Heart right ventricle (tissue), 16 donors: ENCODE data around the gene ATP6AP1. TPM values are rescaled to one million over a fixed set of nuclear protein-coding genes. Genes with fewer than 3 reads are reported as not detected.

Experiments
- ATAC-seq, 8 donors: fragments of 200-7000 bp; cut with Tn5 transposase; one replicate each; pipeline ENCODE4 v1.9.1; 2020; ENCODE audit warnings: mild to moderate bottlenecking in 8 of 8, moderate library complexity in 8 of 8, moderate number of reproducible peaks in 1 of 8
- DNase-seq, 2 donors: peaks; one replicate each; pipeline ENCODE4 v3.0.0-alpha.2; 2020
- H3K27ac ChIP-seq, 10 donors: fragments of 200-600 bp; sonication (generic) in 2 of 10; one replicate each; pipeline versions ENCODE4 v1.5.0 to v1.8.0; 2020 to 2022; ENCODE audit warnings: mild to moderate bottlenecking in 3 of 10
- H3K27me3 ChIP-seq, 7 donors: fragments of 200-600 bp; one replicate each; pipeline ENCODE4 v1.8.0; 2021 to 2022; ENCODE audit warnings: mild to moderate bottlenecking in 2 of 7
- H3K36me3 ChIP-seq, 9 donors: fragments of 200-600 bp; sonication (generic) in 1 of 9; one replicate each; pipeline versions ENCODE4 v1.5.0 to v1.8.0; 2020 to 2022; ENCODE audit warnings: mild to moderate bottlenecking in 2 of 9
- H3K4me1 ChIP-seq, 9 donors: fragments of 200-600 bp; sonication (generic) in 1 of 9; one replicate each; pipeline versions ENCODE4 v1.5.0 to v1.8.0; 2020 to 2022; ENCODE audit warnings: mild to moderate bottlenecking in 4 of 9
- H3K4me3 ChIP-seq, 10 donors: fragments of 200-600 bp; sonication (generic) in 2 of 10; one replicate each; pipeline versions ENCODE4 v1.5.0 to v1.8.0; 2020 to 2022; ENCODE audit warnings: mild to moderate bottlenecking in 7 of 10, moderate library complexity in 2 of 10
- H3K9me3 ChIP-seq, 11 donors: fragments of 200-600 bp in 10 of 11; sonication (generic) in 2 of 11; one replicate each; pipeline versions ENCODE4 v1.5.0 to v1.8.0; 2013 to 2022; ENCODE audit warnings: mild to moderate bottlenecking in 2 of 11, control low read depth in 1 of 11, moderate library complexity in 1 of 11
- WGBS, 2 donors: extraction: QIAGEN DNeasy Blood & Tissue Kit; methylation state at CpG; one replicate each; pipeline ENCODE4 v1.1.7; 2013; ENCODE audit warnings: inconsistent platforms in 1 of 2; 5-methylcytosine and 5-hydroxymethylcytosine counted together
- intact Hi-C, 10 donors: fragments of 100-400 bp; cut with DNase I; formaldehyde crosslinking; loops; one replicate each; pipeline versions ENCODE4 v1.11.1 to v1.14.2; 2022
- polyA plus RNA-seq, 2 donors: library from polyadenylated mRNA; stranded (reverse); fragments of 200-250 nt; gene quantifications; one replicate each; pipeline ENCODE4 v1.2.3, GENCODE V29; 2013
- total RNA-seq, 10 donors: library from RNA; stranded (reverse); fragmentation: NEBNext Ultra II Directional in 3 of 10; extraction: Animal tissue kit (Norgen Biotek cat#: 25700) in 3 of 10; gene quantifications; one replicate each; pipeline versions ENCODE4 v1.2.1 to v1.2.4, GENCODE V29; 2021 to 2023
- TF ChIP-seq, protein P1 (sequence below), 9 donors: fragments of 200-600 bp; sonication (generic) in 2 of 9; IDR thresholded peaks; one replicate each; pipeline versions ENCODE4 v1.5.0 to v1.8.0; 2021 to 2022; ENCODE audit warnings: antibody characterized with exemption in 9 of 9, mild to moderate bottlenecking in 5 of 9, moderate library complexity in 1 of 9
- donor health status: Arrhythmogenic right ventricular cardiomyopathy.
- donor health status: ischemic (EF 13 %, LVEDD 7.1; RV severe dilation, severe dysfunction).
- donor health status: healthy with polysubstance abuse.
- donor health status: DM: no; HTN: yes; CAD: no.
- donor health status: DM: no; HTN: no; CAD: no.
- donor health status: ischemic (EF 25% LVEDD 6.9; RV normal size, moderate dysfunction).
- donor health status: ischemic (EF 25% LVEDD 5.7; RV mildly dilated, moderate dysfunction).
- donor health status: healthy.
- donor health status: DM: yes; HTN: yes; CAD: no.
- donor health status: Ischemic cardiomyopathy.
- donor health status: ischemic (EF 35%, LVEDD 5.7; RV mildly dilated, moderate dysfunction).
- donor health status: nonischemic (EF 11% LVEDD 7.7; RV severe dilation, severe dysfunction).
- donor health status: DM: yes; HTN: yes; CAD: no.
- donor health status: PGD.
- donor health status: ischemic (EF 29% LVEDD 5.4; RV normal size, mild dysfunction).
- donor health status: nonischemic (EF 23%, LVEDD 6.1; RV moderate dilation, normal function).

Gene ATP6AP1
- total and polyA plus RNA-seq, 12 donors: 26.0 to 113 (median 90.6) TPM

DNA sequence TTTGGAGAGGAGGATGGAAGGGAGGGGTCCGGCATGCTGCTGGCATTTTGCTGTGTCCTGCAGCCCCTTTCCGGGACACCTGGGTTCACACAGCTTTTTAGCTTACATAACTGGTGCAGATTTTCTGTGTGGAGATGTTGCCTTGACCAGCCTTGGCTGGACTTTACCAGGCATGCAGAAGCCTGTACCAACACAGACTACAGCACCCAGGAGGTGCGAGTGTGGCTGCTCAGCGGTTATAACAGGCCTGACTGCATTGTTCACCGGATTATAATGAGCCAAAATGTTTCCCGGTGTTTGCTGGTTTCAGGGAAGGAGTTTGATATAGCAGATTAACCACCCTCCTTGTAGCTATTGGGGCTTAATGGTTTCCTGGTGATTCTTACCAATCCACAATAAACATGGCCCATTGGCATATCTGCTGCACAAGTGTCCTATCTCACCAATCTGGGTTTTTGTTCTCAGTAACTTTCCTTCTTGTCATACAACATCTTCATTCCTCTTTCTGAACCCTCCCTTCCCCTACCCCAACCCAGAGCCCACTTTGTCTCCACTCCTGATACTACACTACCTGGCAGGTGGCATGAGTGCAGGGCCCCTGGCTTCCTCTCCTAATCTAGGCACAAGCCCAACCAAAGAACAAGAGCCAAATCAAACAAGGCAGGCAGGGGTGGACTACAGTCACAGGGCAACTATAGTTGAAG is 26.4 kb upstream of the ATP6AP1 start:
- DNase-seq (no peak), ATAC-seq (no peak)
- Histone ChIP-seq H3K36me3 (peaks cover 0 to 35% (median 12%) of the 10 kb centered on the region in 9 donors), H3K27me3 (no peaks in the 10 kb centered on the region), H3K9me3 (peaks cover 0 to 10% (median 0%) of the 10 kb centered on the region in 11 donors), H3K4me3 (no peak overlapping the region), H3K4me1 (peaks cover 0 to 20% (median 12%) of the 10 kb centered on the region in 9 donors), H3K27ac (no peak overlapping the region)
- intact Hi-C loops: no loop called here
- TF ChIP-seq, protein P1, sequence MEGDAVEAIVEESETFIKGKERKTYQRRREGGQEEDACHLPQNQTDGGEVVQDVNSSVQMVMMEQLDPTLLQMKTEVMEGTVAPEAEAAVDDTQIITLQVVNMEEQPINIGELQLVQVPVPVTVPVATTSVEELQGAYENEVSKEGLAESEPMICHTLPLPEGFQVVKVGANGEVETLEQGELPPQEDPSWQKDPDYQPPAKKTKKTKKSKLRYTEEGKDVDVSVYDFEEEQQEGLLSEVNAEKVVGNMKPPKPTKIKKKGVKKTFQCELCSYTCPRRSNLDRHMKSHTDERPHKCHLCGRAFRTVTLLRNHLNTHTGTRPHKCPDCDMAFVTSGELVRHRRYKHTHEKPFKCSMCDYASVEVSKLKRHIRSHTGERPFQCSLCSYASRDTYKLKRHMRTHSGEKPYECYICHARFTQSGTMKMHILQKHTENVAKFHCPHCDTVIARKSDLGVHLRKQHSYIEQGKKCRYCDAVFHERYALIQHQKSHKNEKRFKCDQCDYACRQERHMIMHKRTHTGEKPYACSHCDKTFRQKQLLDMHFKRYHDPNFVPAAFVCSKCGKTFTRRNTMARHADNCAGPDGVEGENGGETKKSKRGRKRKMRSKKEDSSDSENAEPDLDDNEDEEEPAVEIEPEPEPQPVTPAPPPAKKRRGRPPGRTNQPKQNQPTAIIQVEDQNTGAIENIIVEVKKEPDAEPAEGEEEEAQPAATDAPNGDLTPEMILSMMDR (IDR thresholded peaks at IDR 0.05): no peak
- WGBS, 2 donors: 54 to 62% methylated on average over 6 of the region's 6 CpGs

DNA sequence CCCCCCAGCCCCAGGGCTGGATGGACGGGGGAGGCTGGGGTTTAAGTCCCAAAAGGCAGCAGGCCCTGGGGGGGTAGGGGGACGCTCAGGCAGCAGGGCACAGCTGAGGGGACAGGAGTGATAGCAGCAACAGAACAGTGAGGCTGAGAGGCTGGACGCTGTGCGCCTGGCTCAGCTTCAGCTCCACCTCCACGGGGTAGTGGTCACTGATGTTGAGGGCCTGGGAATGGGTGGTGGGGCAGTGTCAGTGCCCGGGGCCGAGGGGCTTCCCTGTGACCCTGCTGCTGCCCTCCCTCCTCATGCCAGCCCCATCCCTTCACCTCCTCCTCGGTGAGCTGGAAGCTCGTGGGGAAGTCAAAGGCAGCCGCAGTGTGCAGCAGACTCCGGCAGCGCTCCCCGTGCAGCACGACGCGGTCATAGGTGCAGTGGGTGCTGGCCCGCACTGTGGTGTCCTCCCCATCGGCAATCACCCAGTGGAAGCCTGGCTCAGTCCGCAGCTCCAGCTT is 25.8 kb upstream of the ATP6AP1 start:
- intact Hi-C loops: no loop called here
- Histone ChIP-seq H3K36me3 (peaks cover 0 to 35% (median 12%) of the 10 kb centered on the region in 9 donors), H3K9me3 (peaks cover 0 to 10% (median 0%) of the 10 kb centered on the region in 11 donors), H3K4me1 (peaks cover 0 to 20% (median 12%) of the 10 kb centered on the region in 9 donors), H3K27me3 (no peaks in the 10 kb centered on the region), H3K4me3 (no peak overlapping the region), H3K27ac (no peak overlapping the region)
- WGBS, 2 donors: 79 to 84% methylated on average over 15 to 19 of the region's 19 CpGs
- ATAC-seq (no peak), DNase-seq (no peak)
- TF ChIP-seq, protein P1 (IDR thresholded peaks at IDR 0.05): no peak

DNA sequence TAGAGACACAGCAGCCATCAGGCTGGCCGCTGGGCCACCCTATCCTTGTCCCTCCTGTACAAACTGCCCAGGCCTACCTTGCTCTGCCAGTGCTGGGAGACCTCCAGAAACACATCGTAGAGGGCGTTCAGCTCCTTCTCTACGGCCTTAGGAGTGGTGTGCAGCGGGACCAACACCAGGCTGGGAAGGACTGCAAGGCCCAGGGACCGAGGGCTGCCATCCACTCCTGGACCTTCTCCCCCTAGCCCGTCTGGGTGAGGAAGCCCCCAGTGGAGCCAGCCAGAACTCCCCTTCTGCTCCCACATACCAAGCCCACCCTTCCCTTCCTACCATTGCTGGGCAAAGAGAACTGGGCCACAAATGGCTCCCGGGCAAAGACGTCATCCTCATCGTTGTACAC is 25.3 kb upstream of the ATP6AP1 start:
- H3K9me3 ChIP-seq: peaks cover 0 to 5% (median 0%) of the 10 kb centered on the region in 11 donors
- peaks cover 0 to 20% (median 12%) of the 10 kb centered on the region in 9 donors for H3K4me1 ChIP-seq
- no peak overlapping the region for H3K27ac ChIP-seq
- H3K27me3 ChIP-seq: no peaks in the 10 kb centered on the region
- peaks cover 0 to 35% (median 12%) of the 10 kb centered on the region in 9 donors for H3K36me3 ChIP-seq
- intact Hi-C loops: no loop called here
- TF ChIP-seq, protein P1 (IDR thresholded peaks at IDR 0.05): no peak
- ATAC-seq: no peak
- DNase-seq: no peak
- WGBS, 2 donors: 79 to 90% methylated on average over 8 to 10 of the region's 10 CpGs
- H3K4me3 ChIP-seq: no peak overlapping the region

DNA sequence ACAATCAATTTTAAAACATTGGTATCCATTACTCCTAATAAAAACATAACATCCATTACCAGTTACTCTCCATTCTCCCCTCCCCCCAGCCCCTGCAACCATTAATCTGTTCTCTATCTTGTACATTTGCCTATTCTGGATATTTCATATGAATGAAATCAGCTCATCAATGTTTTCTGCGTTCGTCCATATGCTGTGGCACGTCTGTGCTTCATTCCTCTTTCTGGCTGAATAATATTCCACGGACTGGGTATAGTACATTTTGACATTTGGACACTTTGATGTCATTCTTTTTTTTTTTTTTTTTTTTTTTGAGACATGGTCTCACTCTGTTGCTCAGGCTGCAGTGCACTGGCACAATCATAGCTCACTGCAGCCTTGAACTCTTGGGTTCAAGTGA is 24.6 kb upstream of the ATP6AP1 start:
- TF ChIP-seq, protein P1 (IDR thresholded peaks at IDR 0.05): no peak
- peaks cover 0 to 35% (median 12%) of the 10 kb centered on the region in 9 donors for H3K36me3 ChIP-seq
- no peaks in the 10 kb centered on the region for H3K27me3 ChIP-seq
- intact Hi-C loops: no loop called here
- no peak overlapping the region for H3K4me3 ChIP-seq
- 90 to 95% methylated on average over 4 of the region's 4 CpGs for WGBS, 2 donors
- no peak overlapping the region for H3K27ac ChIP-seq
- DNase-seq: no peak
- no peaks in the 10 kb centered on the region for H3K9me3 ChIP-seq
- peaks cover 0 to 20% (median 12%) of the 10 kb centered on the region in 9 donors for H3K4me1 ChIP-seq
- no peak for ATAC-seq
